HL-60 (cell line): ENCODE data around the gene ZNF697.

Experiments
- DNase-seq, 2 experiments: peaks; one replicate each; pipeline ENCODE4 v3.0.0-alpha.2; 2010 to 2020; ENCODE audit warnings: low read depth in 1 of 2, low spot score in 1 of 2
- H3K27ac ChIP-seq: fragments of 250-450 bp; sonication (Bioruptor Pico); replicated peaks from 2 replicates; pipeline ENCODE4 v1.5.1; 2020; ENCODE audit warnings: mild to moderate bottlenecking, moderate library complexity
- H3K27me3 ChIP-seq: fragments of 250-450 bp; sonication (Bioruptor Pico); 2 replicates; pipeline ENCODE4 v1.5.1; 2021; ENCODE audit warnings: mild to moderate bottlenecking, moderate library complexity; ENCODE audit not compliant: insufficient read depth, poor library complexity, severe bottlenecking
- H3K4me3 ChIP-seq: replicated peaks from 2 replicates; pipeline ENCODE4 v1.5.1; 2011; ENCODE audit warnings: mild to moderate bottlenecking, control low read depth, low read length; ENCODE audit not compliant: insufficient read depth
- GABPA ChIP-seq: IDR thresholded peaks from 2 replicates; pipeline ENCODE4 v1.6.1; 2012; ENCODE audit warnings: low read depth
- POLR2AphosphoS5 ChIP-seq: IDR thresholded peaks from 2 replicates; pipeline ENCODE4 v1.6.1; 2012; ENCODE audit warnings: low read depth
- REST ChIP-seq: IDR thresholded peaks from 2 replicates; pipeline ENCODE4 v1.6.1; 2012; ENCODE audit warnings: low read depth; ENCODE audit not compliant: insufficient replicate concordance
- SPI1 ChIP-seq: IDR thresholded peaks from 2 replicates; pipeline ENCODE4 v1.6.1; 2012; ENCODE audit warnings: low read depth, mild to moderate bottlenecking, borderline replicate concordance
- TF ChIP-seq, protein P1 (sequence below): IDR thresholded peaks from one replicate; pipeline ENCODE4 v1.5.1; 2011; ENCODE audit warnings: low read length, control low read depth, inconsistent platforms; ENCODE audit not compliant: insufficient read depth

The ZNF697 gene

GRCh38 chr1:119648620-119649004 lies 546 bp upstream of the ZNF697 start:
- TF ChIP-seq SPI1, result no peak
- TF ChIP-seq, protein P1, sequence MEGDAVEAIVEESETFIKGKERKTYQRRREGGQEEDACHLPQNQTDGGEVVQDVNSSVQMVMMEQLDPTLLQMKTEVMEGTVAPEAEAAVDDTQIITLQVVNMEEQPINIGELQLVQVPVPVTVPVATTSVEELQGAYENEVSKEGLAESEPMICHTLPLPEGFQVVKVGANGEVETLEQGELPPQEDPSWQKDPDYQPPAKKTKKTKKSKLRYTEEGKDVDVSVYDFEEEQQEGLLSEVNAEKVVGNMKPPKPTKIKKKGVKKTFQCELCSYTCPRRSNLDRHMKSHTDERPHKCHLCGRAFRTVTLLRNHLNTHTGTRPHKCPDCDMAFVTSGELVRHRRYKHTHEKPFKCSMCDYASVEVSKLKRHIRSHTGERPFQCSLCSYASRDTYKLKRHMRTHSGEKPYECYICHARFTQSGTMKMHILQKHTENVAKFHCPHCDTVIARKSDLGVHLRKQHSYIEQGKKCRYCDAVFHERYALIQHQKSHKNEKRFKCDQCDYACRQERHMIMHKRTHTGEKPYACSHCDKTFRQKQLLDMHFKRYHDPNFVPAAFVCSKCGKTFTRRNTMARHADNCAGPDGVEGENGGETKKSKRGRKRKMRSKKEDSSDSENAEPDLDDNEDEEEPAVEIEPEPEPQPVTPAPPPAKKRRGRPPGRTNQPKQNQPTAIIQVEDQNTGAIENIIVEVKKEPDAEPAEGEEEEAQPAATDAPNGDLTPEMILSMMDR, result no peak
- no peak for TF ChIP-seq REST
- no peak for TF ChIP-seq POLR2AphosphoS5
- no peak for TF ChIP-seq GABPA
- H3K4me3 ChIP-seq, result peak overlapping the region; percentile 61
- H3K27ac ChIP-seq, result 0 out of 2 replicates have a peak overlapping the region, but pooled peaks have one; percentile 13
- H3K27me3 ChIP-seq, result peaks cover 20% of the 10 kb centered on the region
- no peak for DNase-seq

DNA sequence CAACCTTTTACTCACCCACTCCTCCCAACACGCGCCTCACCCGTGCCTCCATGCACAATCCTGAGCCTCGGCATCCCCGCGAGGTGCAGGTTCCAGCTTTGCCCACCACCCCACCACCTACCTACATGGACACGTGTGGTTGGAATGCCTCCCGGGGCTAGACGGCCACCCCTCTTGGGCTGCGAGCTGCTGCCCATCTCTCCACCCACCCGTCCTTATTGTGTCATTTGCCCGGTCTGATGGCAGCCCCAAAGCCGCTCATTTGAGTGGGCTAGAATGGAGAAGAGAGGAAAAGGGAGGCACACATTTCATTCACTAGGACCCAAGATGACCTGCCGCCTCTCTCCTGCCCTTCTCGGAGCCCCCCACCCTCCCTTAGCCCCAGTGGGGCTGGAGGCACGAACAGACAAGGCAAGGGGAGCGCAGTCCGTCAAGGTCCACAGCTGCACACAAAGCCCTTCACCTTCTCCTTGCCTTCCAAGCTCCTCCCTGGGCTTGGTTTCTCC lies 785 bp downstream of the ZNF697 start:
- H3K27ac ChIP-seq, result no peak overlapping the region
- DNase-seq, result no peak
- TF ChIP-seq, protein P1, result no peak
- no peak for TF ChIP-seq POLR2AphosphoS5
- H3K27me3 ChIP-seq, result peaks cover 11% of the 10 kb centered on the region
- peak overlapping the region; percentile 61 for H3K4me3 ChIP-seq

- H3K4me3 ChIP-seq, result no peak overlapping the region
- no peak overlapping the region for H3K27ac ChIP-seq
- no peak for TF ChIP-seq POLR2AphosphoS5
- no peak for TF ChIP-seq GABPA
- TF ChIP-seq REST, result no peak
- no peak for TF ChIP-seq SPI1
- TF ChIP-seq, protein P1, result no peak
- DNase-seq, result no peak
- peaks cover 11% of the 10 kb centered on the region for H3K27me3 ChIP-seq
Observed at GRCh38 chr1:119646521-119647227, 1.4 kb downstream of the ZNF697 start.

- Histone ChIP-seq H3K27ac (no peak overlapping the region), H3K27me3 (no peaks in the 10 kb centered on the region), H3K4me3 (no peak overlapping the region)
- DNase-seq, result no peak
- TF ChIP-seq, protein P1, result no peak
- TF ChIP-seq SPI1 (no peak), POLR2AphosphoS5 (no peak), GABPA (no peak), REST (no peak)
Observed at GRCh38 chr1:119639109-119639508, 9.0 kb downstream of the ZNF697 start.
